D721Med (cell line): ENCODE data around the gene SKAP2.
A peak's percentile ranks its signal among the peaks of the same experiment; 100 is the strongest.

Experiments used
- DNase-seq: peaks from one replicate; pipeline ENCODE4 v3.0.0; 2011; ENCODE audit warnings: low spot score; ENCODE audit not compliant: insufficient read length
- FAIRE-seq: peaks from 2 replicates; lab custom pipeline; 2011; peaks lifted over from hg19 to GRCh38; lab: Jason Lieb, UNC
- TF ChIP-seq, protein P1 (sequence below): IDR thresholded peaks from 2 replicates; pipeline ENCODE4 v1.5.1; 2012; ENCODE audit warnings: mild to moderate bottlenecking, control low read depth; ENCODE audit not compliant: insufficient read depth; ENCODE audit errors: missing control alignments

Gene SKAP2

GRCh38 chr7:26626687-26627086, 237.7 kb downstream of the SKAP2 start:
- DNase-seq, result no peak
- no peak for FAIRE-seq
- TF ChIP-seq, protein P1, sequence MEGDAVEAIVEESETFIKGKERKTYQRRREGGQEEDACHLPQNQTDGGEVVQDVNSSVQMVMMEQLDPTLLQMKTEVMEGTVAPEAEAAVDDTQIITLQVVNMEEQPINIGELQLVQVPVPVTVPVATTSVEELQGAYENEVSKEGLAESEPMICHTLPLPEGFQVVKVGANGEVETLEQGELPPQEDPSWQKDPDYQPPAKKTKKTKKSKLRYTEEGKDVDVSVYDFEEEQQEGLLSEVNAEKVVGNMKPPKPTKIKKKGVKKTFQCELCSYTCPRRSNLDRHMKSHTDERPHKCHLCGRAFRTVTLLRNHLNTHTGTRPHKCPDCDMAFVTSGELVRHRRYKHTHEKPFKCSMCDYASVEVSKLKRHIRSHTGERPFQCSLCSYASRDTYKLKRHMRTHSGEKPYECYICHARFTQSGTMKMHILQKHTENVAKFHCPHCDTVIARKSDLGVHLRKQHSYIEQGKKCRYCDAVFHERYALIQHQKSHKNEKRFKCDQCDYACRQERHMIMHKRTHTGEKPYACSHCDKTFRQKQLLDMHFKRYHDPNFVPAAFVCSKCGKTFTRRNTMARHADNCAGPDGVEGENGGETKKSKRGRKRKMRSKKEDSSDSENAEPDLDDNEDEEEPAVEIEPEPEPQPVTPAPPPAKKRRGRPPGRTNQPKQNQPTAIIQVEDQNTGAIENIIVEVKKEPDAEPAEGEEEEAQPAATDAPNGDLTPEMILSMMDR, result no peak

GRCh38 chr7:26626156-26626555, 238.2 kb downstream of the SKAP2 start:
- FAIRE-seq (no peak), DNase-seq (no peak)
- TF ChIP-seq, protein P1, result no peak

GRCh38 chr7:26625286-26625685, 239.1 kb downstream of the SKAP2 start:
- TF ChIP-seq, protein P1, result no peak
- no peak for DNase-seq
- no peak for FAIRE-seq

GRCh38 chr7:26624839-26625238, 239.6 kb downstream of the SKAP2 start:
- DNase-seq, result no peak
- TF ChIP-seq, protein P1, result no peak
- FAIRE-seq, result no peak

- no peak for DNase-seq
- TF ChIP-seq, protein P1, result no peak
Measured at GRCh38 chr7:26624431-26624830, 240.0 kb downstream of the SKAP2 start.

GRCh38 chr7:26620352-26620751, 244.0 kb downstream of the SKAP2 start:
- TF ChIP-seq, protein P1, result peak; percentile 2
- DNase-seq, result no peak
- FAIRE-seq, result no peak

More at GRCh38 chr7:26624431-26624830, 240.0 kb downstream of the SKAP2 start:
- no peak for FAIRE-seq

DNA sequence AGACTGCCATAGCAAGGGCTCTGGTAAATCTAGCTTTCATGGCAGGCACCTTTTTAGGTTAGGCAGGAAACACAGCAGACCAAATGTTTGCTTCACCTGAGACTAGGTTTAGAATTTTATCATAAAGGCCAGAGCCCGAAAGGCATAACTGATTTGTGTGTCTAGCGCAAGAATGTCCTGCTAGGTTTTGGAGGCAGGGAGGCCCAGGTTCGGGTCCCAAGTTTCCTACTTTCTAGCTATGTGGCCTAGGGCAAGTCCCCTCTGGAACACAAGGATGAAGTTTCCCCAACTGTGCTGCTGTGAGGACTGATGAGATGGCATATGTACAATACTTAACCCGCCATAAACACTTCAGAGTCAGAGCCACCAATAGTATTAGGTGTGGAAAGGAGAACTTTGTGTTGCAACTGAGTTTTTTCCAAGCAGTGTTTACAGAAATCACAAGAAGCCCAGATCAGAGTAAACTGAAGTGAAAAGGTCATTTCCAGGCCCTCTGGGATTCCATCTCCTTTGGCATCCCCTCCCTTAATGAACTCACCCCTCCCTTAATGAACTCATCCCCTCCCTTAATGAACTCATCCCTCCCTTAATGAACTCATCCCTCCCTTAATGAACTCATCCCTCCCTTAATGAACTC, 244.9 kb downstream of the SKAP2 start:
- TF ChIP-seq, protein P1, result no peak
- FAIRE-seq (no peak), DNase-seq (no peak)
